ENCODE results near the gene CHST12.

Gene CHST12

DNA sequence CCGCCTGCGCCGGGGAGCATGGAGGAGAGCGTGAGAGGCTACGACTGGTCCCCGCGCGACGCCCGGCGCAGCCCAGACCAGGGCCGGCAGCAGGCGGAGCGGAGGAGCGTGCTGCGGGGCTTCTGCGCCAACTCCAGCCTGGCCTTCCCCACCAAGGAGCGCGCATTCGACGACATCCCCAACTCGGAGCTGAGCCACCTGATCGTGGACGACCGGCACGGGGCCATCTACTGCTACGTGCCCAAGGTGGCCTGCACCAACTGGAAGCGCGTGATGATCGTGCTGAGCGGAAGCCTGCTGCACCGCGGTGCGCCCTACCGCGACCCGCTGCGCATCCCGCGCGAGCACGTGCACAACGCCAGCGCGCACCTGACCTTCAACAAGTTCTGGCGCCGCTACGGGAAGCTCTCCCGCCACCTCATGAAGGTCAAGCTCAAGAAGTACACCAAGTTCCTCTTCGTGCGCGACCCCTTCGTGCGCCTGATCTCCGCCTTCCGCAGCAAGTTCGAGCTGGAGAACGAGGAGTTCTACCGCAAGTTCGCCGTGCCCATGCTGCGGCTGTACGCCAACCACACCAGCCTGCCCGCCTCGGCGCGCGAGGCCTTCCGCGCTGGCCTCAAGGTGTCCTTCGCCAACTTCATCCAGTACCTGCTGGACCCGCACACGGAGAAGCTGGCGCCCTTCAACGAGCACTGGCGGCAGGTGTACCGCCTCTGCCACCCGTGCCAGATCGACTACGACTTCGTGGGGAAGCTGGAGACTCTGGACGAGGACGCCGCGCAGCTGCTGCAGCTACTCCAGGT lies 29.7 kb downstream of the CHST12 start:
- peaks cover 7 to 20% of the 10 kb centered on the region in 2 donors for H3K36me3 ChIP-seq (ENCODE audit: control insufficient read depth in 1 of 2, insufficient read depth in 2 of 2, low read length in 2 of 2)
- no peak overlapping the region for H3K27ac ChIP-seq (ENCODE audit: low read depth, low read length)
- H3K9me3 ChIP-seq (ENCODE audit: control insufficient read depth in 1 of 2, low read length in 2 of 2) = peaks cover 0 to 4% of the 10 kb centered on the region in 2 donors
- H3K27me3 ChIP-seq (ENCODE audit: control insufficient read depth in 1 of 2, insufficient read depth in 2 of 2, low read length in 2 of 2) = no peaks in the 10 kb centered on the region
- H3K9ac ChIP-seq (ENCODE audit: low read depth in 1 of 2, low read length in 2 of 2) = no peak overlapping the region
- H3K4me1 ChIP-seq (ENCODE audit: control insufficient read depth in 1 of 2, insufficient read depth in 2 of 2, low read length in 2 of 2) = peaks cover 8 to 10% of the 10 kb centered on the region in 2 donors
- H3K4me3 ChIP-seq (ENCODE audit: low read depth in 1 of 2, low read length in 2 of 2) = no peak overlapping the region

DNA sequence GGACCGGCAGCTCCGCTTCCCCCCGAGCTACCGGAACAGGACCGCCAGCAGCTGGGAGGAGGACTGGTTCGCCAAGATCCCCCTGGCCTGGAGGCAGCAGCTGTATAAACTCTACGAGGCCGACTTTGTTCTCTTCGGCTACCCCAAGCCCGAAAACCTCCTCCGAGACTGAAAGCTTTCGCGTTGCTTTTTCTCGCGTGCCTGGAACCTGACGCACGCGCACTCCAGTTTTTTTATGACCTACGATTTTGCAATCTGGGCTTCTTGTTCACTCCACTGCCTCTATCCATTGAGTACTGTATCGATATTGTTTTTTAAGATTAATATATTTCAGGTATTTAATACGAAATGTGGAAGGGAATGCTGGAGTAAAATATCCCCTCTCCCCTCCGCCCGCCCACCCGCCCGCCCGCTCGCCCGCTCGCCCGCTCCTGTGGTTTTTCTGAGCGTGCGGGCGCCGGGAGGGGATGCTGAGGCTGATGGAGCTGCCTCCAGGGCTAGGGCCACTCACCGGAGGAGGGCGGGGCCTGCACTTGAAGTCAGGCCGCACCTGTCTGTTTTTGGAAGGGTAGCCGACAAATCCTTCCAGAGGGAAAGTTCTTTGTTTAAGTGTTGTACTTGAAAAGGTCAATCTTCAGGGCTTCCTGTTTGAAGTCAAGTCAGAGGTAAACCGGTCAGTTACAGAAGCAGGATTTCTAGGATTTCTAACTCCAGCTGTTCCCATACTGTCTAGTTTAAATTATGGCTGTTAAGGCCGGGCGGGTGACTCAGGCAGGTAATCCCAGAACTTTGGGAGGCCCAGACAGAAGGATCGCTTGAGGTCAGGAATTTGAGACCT lies 30.5 kb downstream of the CHST12 start:
- peaks cover 8 to 11% of the 10 kb centered on the region in 2 donors for H3K4me1 ChIP-seq (ENCODE audit: control insufficient read depth in 1 of 2, insufficient read depth in 2 of 2, low read length in 2 of 2)
- H3K9ac ChIP-seq (ENCODE audit: low read depth in 1 of 2, low read length in 2 of 2) = no peak overlapping the region
- H3K36me3 ChIP-seq (ENCODE audit: control insufficient read depth in 1 of 2, insufficient read depth in 2 of 2, low read length in 2 of 2) = peaks cover 7 to 20% of the 10 kb centered on the region in 2 donors
- H3K27me3 ChIP-seq (ENCODE audit: control insufficient read depth in 1 of 2, insufficient read depth in 2 of 2, low read length in 2 of 2) = no peaks in the 10 kb centered on the region
- H3K4me3 ChIP-seq (ENCODE audit: low read depth in 1 of 2, low read length in 2 of 2) = no peak overlapping the region
- no peak overlapping the region for H3K27ac ChIP-seq (ENCODE audit: low read depth, low read length)
- peaks cover 0 to 4% of the 10 kb centered on the region in 2 donors for H3K9me3 ChIP-seq (ENCODE audit: control insufficient read depth in 1 of 2, low read length in 2 of 2)

DNA sequence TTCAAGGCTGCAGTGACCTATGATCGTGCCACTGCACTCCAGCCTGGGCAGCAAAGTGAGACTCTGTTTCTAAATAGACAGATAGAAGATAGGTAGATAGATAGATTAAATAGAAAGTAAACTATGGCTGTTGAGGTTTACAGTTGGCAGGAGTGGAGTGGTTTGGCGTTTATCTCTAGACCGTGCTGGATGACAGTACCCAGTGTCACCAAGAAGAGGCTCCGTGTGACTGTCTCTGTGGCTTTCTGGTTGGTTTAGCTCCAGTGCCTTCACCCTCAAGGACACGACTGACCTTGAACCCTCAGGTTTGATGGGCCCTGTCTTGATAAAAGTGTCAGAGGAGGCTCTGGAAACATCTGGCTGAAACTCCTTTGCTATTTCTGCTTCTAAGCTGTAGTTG lies 31.7 kb downstream of the CHST12 start:
- H3K4me3 ChIP-seq (ENCODE audit: low read depth in 1 of 2, low read length in 2 of 2) = no peak overlapping the region
- H3K27ac ChIP-seq (ENCODE audit: low read depth, low read length) = no peak overlapping the region
- peaks cover 10 to 12% of the 10 kb centered on the region in 2 donors for H3K4me1 ChIP-seq (ENCODE audit: control insufficient read depth in 1 of 2, insufficient read depth in 2 of 2, low read length in 2 of 2)
- H3K9me3 ChIP-seq (ENCODE audit: control insufficient read depth in 1 of 2, low read length in 2 of 2) = peaks cover 0 to 4% of the 10 kb centered on the region in 2 donors
- H3K27me3 ChIP-seq (ENCODE audit: control insufficient read depth in 1 of 2, insufficient read depth in 2 of 2, low read length in 2 of 2) = no peaks in the 10 kb centered on the region
- H3K36me3 ChIP-seq (ENCODE audit: control insufficient read depth in 1 of 2, insufficient read depth in 2 of 2, low read length in 2 of 2) = peaks cover 7 to 20% of the 10 kb centered on the region in 2 donors
- H3K9ac ChIP-seq (ENCODE audit: low read depth in 1 of 2, low read length in 2 of 2) = no peak overlapping the region

DNA sequence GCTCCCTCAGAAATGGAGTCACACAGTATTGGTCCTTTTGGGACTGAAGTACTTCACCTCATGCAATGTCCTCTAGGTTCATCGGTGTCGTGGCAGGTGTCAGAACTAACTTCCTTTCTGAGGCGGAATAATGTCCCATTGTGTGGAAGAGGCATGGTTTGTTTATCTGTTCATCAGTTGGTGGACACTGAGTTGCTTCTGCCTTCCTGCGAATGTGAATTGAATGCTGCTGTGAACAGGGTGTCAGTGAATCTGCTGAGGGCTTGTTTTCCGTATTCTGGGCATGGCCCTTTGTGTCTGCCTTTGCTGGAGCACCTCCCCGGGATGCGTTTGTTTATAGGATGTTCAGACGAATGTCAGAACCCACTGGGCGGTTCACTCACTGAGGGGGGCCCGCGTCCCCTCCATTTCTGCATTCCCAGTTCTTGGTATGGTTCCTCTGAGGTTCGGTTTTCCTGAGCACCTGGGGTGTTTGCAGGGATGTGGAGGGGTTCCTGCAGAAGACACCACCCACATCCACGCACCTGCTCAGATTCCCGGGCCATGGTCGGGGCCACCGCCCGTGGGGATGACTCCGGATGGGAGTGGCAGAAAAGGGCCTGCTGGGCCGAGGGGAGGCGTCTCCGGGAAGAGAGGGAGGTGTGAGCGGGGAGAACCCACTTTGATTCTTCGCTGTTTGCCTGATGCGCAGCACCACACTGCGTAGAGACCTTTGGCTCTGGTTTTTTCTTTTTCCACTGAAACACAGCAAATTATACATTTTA lies 33.1 kb downstream of the CHST12 start:
- H3K9me3 ChIP-seq (ENCODE audit: control insufficient read depth in 1 of 2, low read length in 2 of 2) = no peaks in the 10 kb centered on the region
- peaks cover 7 to 20% of the 10 kb centered on the region in 2 donors for H3K36me3 ChIP-seq (ENCODE audit: control insufficient read depth in 1 of 2, insufficient read depth in 2 of 2, low read length in 2 of 2)
- H3K4me1 ChIP-seq (ENCODE audit: control insufficient read depth in 1 of 2, insufficient read depth in 2 of 2, low read length in 2 of 2) = peaks cover 14 to 24% of the 10 kb centered on the region in 2 donors
- H3K4me3 ChIP-seq (ENCODE audit: low read depth in 1 of 2, low read length in 2 of 2) = no peak overlapping the region
- no peaks in the 10 kb centered on the region for H3K27me3 ChIP-seq (ENCODE audit: control insufficient read depth in 1 of 2, insufficient read depth in 2 of 2, low read length in 2 of 2)
- no peak overlapping the region for H3K9ac ChIP-seq (ENCODE audit: low read depth in 1 of 2, low read length in 2 of 2)
- H3K27ac ChIP-seq (ENCODE audit: low read depth, low read length) = no peak overlapping the region

DNA sequence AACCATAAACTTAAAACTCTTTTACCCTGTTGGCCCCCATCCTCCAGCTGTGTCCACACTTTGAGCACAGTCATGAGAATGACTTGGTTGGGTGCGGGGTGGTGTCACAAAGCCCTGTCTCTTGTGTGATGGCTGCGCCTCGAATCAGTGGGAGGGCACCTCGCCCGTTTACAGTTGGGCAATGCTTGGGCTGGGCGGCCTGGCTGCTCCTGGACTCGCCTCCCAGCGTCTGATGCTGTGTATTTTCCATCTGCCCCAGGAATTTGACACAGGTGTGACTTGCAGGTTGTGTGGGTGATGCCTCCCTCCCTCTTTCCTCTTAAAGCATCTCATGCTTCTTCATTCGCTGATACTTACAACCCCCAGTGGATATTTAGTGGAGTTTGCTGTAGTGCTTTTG lies 33.7 kb downstream of the CHST12 start:
- H3K9me3 ChIP-seq (ENCODE audit: control insufficient read depth in 1 of 2, low read length in 2 of 2) = no peaks in the 10 kb centered on the region
- H3K9ac ChIP-seq (ENCODE audit: low read depth in 1 of 2, low read length in 2 of 2) = no peak overlapping the region
- H3K27ac ChIP-seq (ENCODE audit: low read depth, low read length) = no peak overlapping the region
- H3K4me3 ChIP-seq (ENCODE audit: low read depth in 1 of 2, low read length in 2 of 2) = no peak overlapping the region
- no peaks in the 10 kb centered on the region for H3K27me3 ChIP-seq (ENCODE audit: control insufficient read depth in 1 of 2, insufficient read depth in 2 of 2, low read length in 2 of 2)
- peaks cover 7 to 20% of the 10 kb centered on the region in 2 donors for H3K36me3 ChIP-seq (ENCODE audit: control insufficient read depth in 1 of 2, insufficient read depth in 2 of 2, low read length in 2 of 2)
- peaks cover 14 to 23% of the 10 kb centered on the region in 2 donors for H3K4me1 ChIP-seq (ENCODE audit: control insufficient read depth in 1 of 2, insufficient read depth in 2 of 2, low read length in 2 of 2)

DNA sequence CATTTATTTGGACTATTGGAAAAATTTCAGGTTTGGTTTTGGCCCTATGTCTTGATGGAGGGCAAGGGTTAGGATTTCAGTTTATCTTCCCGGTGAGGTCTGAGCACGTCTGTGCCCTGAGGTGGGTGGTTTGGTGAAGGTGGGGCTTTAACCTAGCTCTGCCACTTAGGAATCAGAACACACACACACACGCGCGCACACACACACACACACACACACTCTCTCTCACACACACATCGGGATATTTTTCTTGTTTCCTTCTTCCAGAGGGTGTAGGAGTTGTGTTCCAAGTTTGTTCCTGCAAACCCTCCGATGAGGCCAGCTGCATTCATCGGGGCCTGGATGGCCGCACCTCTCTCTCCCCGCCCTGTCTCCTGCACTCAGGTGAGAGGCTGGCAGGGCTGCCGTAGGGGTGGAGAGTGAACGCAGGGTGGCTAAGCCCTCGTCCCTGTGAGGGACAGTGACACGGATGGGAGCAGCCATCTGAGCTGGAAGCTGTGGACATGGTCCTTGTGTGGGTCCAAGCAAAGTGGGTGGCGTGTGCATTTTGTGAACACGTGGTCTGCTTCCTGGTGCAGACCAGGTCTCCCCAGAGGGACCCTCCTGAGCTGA lies 34.2 kb downstream of the CHST12 start:
- Histone ChIP-seq H3K27ac (ENCODE audit: low read depth, low read length) (no peak overlapping the region), H3K9me3 (ENCODE audit: control insufficient read depth in 1 of 2, low read length in 2 of 2) (no peaks in the 10 kb centered on the region), H3K4me1 (ENCODE audit: control insufficient read depth in 1 of 2, insufficient read depth in 2 of 2, low read length in 2 of 2) (peaks cover 14 to 19% of the 10 kb centered on the region in 2 donors), H3K9ac (ENCODE audit: low read depth in 1 of 2, low read length in 2 of 2) (no peak overlapping the region), H3K4me3 (ENCODE audit: low read depth in 1 of 2, low read length in 2 of 2) (no peak overlapping the region), H3K36me3 (ENCODE audit: control insufficient read depth in 1 of 2, insufficient read depth in 2 of 2, low read length in 2 of 2) (peaks cover 7 to 19% of the 10 kb centered on the region in 2 donors), H3K27me3 (ENCODE audit: control insufficient read depth in 1 of 2, insufficient read depth in 2 of 2, low read length in 2 of 2) (no peaks in the 10 kb centered on the region)

DNA sequence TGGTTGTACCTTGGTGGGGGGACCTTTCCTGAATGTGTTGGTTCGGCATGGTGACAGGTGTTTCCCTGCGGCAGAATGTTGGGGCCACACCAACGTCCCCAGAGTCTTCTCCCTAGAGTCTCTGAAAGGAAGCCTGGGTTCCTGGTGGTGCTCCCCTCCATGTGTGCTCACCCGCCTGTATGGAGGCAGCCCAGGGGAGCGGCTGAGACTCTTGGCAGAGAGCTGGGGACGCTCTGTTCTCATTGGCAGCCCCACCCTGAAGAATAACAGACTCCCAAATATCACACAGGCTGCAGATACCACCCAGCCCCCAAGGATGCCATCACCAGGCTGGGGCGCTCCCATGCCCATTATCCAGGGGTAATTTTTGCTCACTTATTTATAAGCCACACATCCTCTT lies 34.8 kb downstream of the CHST12 start:
- Histone ChIP-seq H3K27me3 (ENCODE audit: control insufficient read depth in 1 of 2, insufficient read depth in 2 of 2, low read length in 2 of 2) (no peaks in the 10 kb centered on the region), H3K9ac (ENCODE audit: low read depth in 1 of 2, low read length in 2 of 2) (no peak overlapping the region), H3K9me3 (ENCODE audit: control insufficient read depth in 1 of 2, low read length in 2 of 2) (no peaks in the 10 kb centered on the region), H3K27ac (ENCODE audit: low read depth, low read length) (no peak overlapping the region), H3K4me3 (ENCODE audit: low read depth in 1 of 2, low read length in 2 of 2) (no peak overlapping the region), H3K4me1 (ENCODE audit: control insufficient read depth in 1 of 2, insufficient read depth in 2 of 2, low read length in 2 of 2) (peaks cover 14 to 19% of the 10 kb centered on the region in 2 donors), H3K36me3 (ENCODE audit: control insufficient read depth in 1 of 2, insufficient read depth in 2 of 2, low read length in 2 of 2) (peaks cover 4 to 13% of the 10 kb centered on the region in 2 donors)

DNA sequence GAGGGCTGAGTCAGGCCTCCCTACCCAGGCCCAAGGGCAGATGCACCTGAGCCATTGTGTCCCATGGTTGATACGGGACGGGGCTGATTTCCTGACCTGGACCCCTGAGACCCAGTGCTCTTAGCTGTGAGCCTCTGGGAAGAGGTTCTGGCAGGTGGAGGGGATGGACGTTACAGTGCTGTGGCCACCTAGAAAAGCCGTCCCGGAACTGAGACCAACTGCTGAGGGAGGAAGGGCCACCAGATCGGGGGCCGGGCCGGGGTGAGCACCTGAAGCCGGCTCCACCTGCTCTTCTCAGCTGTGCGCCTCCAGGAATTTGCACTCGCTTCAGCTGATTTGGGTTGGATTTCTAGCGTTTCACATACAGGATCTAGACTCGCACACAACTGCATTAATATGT lies 35.4 kb downstream of the CHST12 start:
- H3K36me3 ChIP-seq (ENCODE audit: control insufficient read depth in 1 of 2, insufficient read depth in 2 of 2, low read length in 2 of 2) = peaks cover 4 to 7% of the 10 kb centered on the region in 2 donors

DNA sequence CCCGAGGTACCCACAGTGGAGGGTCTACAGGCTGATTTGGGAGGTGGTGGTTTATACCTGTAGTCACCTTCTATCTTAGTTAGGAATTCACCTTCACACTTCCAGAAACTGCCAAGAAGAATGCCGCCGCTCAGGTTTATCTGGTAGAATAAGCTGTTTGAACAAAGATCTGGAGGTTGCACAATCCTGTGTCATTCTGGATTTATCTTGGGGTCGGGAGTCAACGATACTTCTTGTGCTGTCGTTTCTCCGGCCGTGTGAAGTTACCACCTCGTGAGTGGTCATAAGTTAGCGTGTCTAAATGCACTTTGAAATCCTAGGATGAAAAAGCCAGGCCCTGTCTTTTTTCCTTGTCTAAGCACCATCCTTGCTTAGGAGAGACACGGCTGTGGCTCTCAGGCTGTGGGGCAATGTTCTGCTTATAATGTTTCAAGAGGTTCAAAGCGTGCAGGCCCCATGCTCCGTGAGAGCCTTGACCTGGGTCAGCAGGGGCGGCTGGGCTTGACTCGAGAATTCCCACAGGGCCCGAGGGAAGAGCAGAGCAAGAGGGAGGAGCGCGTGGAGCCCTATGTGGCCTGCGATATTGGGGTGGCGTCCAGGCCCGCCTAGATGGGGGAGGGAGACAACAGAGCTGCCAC lies 37.3 kb downstream of the CHST12 start:
- no peaks in the 10 kb centered on the region for H3K27me3 ChIP-seq (ENCODE audit: control insufficient read depth in 1 of 2, insufficient read depth in 2 of 2, low read length in 2 of 2)
- H3K4me3 ChIP-seq (ENCODE audit: low read depth in 1 of 2, low read length in 2 of 2) = no peak overlapping the region
- no peaks in the 10 kb centered on the region for H3K9me3 ChIP-seq (ENCODE audit: control insufficient read depth in 1 of 2, low read length in 2 of 2)
- no peaks in the 10 kb centered on the region for H3K36me3 ChIP-seq (ENCODE audit: control insufficient read depth in 1 of 2, insufficient read depth in 2 of 2, low read length in 2 of 2)
- no peak overlapping the region for H3K9ac ChIP-seq (ENCODE audit: low read depth in 1 of 2, low read length in 2 of 2)
- H3K4me1 ChIP-seq (ENCODE audit: control insufficient read depth in 1 of 2, insufficient read depth in 2 of 2, low read length in 2 of 2) = peaks cover 14 to 19% of the 10 kb centered on the region in 2 donors
- no peak overlapping the region for H3K27ac ChIP-seq (ENCODE audit: low read depth, low read length)

More for the DNA sequence above, 35.4 kb downstream of the CHST12 start:
- no peaks in the 10 kb centered on the region for H3K9me3 ChIP-seq (ENCODE audit: control insufficient read depth in 1 of 2, low read length in 2 of 2)
- no peak overlapping the region for H3K9ac ChIP-seq (ENCODE audit: low read depth in 1 of 2, low read length in 2 of 2)
- H3K4me3 ChIP-seq (ENCODE audit: low read depth in 1 of 2, low read length in 2 of 2) = no peak overlapping the region
- peaks cover 14 to 19% of the 10 kb centered on the region in 2 donors for H3K4me1 ChIP-seq (ENCODE audit: control insufficient read depth in 1 of 2, insufficient read depth in 2 of 2, low read length in 2 of 2)
- no peaks in the 10 kb centered on the region for H3K27me3 ChIP-seq (ENCODE audit: control insufficient read depth in 1 of 2, insufficient read depth in 2 of 2, low read length in 2 of 2)
- no peak overlapping the region for H3K27ac ChIP-seq (ENCODE audit: low read depth, low read length)

All from duodenal mucosa (tissue), 2 donors.